HCT116 (cell line): Measurements from ENCODE around the gene MORN4.

Experiments used
- CTCF ChIP-seq, 3 experiments: fragments of 200-600 bp in 1 of 3; sonication (generic) in 1 of 3; IDR thresholded peaks in 2 of 3; conservative IDR thresholded peaks in 1 of 3; 2 replicates each; pipeline ENCODE4 v1.5.1; 2012 to 2017; ENCODE audit warnings: low read depth in 2 of 3, low read length in 2 of 3, antibody characterized with exemption in 1 of 3, borderline replicate concordance in 1 of 3, control low read depth in 1 of 3, mild to moderate bottlenecking in 1 of 3, mixed read lengths in 1 of 3, mixed run types in 1 of 3, moderate library complexity in 1 of 3; ENCODE audit not compliant: insufficient read depth in 1 of 3
- EZH2 ChIP-seq: fragments of 200-600 bp; sonication (generic); IDR thresholded peaks from 2 replicates; pipeline ENCODE4 v1.6.1; 2017; ENCODE audit warnings: antibody characterized with exemption, mixed run types
- POLR2A ChIP-seq: IDR thresholded peaks from 2 replicates; pipeline ENCODE4 v1.7.0; 2011; ENCODE audit warnings: borderline replicate concordance; ENCODE audit not compliant: insufficient read depth, insufficient read length; ENCODE audit errors: extremely low read depth
- POLR2AphosphoS5 ChIP-seq: IDR thresholded peaks from 2 replicates; pipeline ENCODE4 v1.6.1; 2011; ENCODE audit warnings: mild to moderate bottlenecking, low read depth, low read length, moderate library complexity
- RAD21 ChIP-seq: IDR thresholded peaks from 2 replicates; pipeline ENCODE4 v1.6.1; 2012; ENCODE audit warnings: low read depth, mild to moderate bottlenecking
- REST ChIP-seq: IDR thresholded peaks from 2 replicates; pipeline ENCODE4 v1.6.1; 2012; ENCODE audit warnings: low read depth
- YY1 ChIP-seq: IDR thresholded peaks from 2 replicates; pipeline ENCODE4 v1.6.1; 2011; ENCODE audit warnings: low read length, low read depth, moderate library complexity, mild to moderate bottlenecking; ENCODE audit not compliant: insufficient replicate concordance; ENCODE audit errors: extremely low read depth
- ZFX ChIP-seq: fragments of 450-650 bp; IDR thresholded peaks from 2 replicates; pipeline ENCODE4 v1.6.1; 2017

DNA sequence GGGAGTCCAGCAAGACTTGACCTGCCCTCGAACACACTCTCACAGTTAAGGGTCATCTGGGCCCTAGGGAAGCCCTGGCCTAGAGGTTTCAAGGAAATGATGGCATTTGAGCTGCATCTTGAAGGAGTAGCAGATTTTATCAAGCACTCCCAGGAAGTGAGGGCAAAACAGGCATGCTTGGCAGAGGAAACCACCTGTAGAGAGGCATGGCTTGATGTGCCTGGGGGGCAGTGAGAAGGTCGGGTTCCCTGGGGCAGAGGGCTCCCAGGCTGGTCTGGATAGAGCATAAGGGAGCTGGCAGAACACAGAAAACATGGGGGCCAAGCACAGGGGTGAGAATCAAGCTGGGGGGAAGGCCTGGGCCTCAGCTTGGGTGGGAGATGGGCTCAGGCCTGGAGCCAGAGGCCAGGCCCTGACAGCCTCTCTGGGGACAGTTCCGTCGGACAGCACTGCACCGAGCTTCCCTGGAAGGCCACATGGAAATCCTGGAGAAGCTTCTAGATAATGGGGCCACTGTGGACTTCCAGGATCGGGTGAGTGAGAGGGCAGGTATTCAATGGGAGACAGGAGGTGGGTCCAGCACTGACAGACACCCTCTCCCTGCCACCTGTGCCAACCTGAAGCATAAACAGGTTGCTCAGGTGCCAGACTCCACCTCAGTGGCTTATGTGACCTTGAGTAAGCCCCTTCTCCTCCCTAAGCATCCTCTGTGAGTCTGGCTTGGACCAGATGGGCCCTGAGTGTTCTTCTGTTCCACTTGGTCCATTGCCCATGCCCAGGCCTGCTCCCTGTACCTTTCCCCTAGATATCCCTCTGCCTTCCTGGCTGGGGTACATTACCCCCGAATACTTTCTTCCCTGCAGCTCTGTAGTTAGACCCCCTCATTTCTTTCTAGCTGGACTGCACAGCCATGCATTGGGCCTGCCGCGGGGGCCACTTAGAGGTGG is 52.6 kb downstream of the MORN4 start:
- TF ChIP-seq YY1 (no peak), CTCF (IDR thresholded peaks at IDR 0.05 in 2 of 3, conservative IDR thresholded peaks at IDR 0.05 in 1 of 3; ENCODE audit: borderline replicate concordance in 1 of 3, insufficient read depth in 1 of 3, low read depth in 2 of 3, low read length in 2 of 3) (no peak), ZFX (no peak), EZH2 (no peak), RAD21 (no peak), POLR2AphosphoS5 (no peak), POLR2A (no peak), REST (no peak)
